GM20431 (cell line): ENCODE results near the gene LPP.

Experiments
- in situ Hi-C: fragments of 300-500 bp; cut with MseI, MboI; formaldehyde crosslinking; loops from one replicate; pipeline ENCODE4 v1.15.0; 2020; ENCODE audit warnings: low sequenced_read_pairs; ENCODE audit not compliant: unreplicated experiment

LPP gene

DNA sequence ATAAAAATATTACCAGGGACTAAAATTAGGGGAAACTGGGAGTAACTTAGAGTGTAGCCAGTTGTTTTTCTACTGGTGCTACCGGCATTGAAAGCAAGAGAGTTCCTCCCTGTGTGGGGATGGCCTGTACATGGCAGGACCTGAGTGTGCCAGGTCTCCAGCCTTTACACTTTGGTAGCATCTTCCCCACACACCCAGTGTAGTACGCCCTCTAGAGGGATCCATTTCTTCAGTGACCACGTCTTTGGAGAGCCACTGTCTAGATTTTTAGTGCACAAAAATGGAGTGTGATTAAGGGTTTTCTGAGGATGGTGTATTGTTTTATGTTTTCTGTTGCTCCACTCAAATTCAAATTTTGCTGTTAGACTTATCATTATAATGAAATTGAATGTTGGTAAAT is 510.8 kb downstream of the LPP start:
- in situ Hi-C loops = no loop called here

DNA sequence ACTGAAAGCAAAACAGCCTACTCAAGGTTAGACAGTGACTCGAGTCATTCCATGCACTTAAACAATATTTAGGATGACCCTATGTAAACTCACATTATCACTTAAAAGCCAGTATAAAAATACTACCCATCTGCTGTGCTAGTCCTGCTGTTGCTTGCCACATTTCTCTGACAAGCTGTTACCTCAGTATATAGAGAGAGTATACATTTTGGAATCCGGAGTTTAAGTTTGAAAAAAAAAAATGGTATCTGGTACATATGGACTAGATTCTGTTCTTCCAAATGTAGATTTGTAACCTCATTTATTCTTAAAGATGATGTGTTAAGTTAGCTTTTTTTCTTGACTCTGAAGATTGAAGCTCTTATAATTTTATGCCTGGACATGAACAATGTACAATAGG is 514.0 kb downstream of the LPP start:
- in situ Hi-C loops = no loop called here

DNA sequence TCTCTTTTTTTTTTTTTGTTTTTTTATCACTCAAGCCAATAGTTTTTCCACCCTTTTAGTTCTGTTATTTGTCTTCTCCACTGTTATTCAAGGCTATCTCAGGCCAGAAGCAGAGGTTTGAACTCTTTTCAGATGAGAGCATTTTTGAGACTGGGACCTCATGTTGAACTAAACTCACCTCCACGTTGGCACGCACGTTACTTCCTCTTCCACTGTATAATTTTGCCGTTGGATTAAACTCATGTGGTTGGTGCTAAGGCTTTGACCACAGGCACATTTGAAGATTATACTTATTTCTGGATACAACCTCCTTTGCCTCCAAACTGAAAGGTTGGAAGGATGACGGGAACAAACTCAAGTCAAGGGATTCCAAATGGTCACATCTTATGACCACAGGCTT is 516.5 kb downstream of the LPP start:
- in situ Hi-C loops = no loop called here

DNA sequence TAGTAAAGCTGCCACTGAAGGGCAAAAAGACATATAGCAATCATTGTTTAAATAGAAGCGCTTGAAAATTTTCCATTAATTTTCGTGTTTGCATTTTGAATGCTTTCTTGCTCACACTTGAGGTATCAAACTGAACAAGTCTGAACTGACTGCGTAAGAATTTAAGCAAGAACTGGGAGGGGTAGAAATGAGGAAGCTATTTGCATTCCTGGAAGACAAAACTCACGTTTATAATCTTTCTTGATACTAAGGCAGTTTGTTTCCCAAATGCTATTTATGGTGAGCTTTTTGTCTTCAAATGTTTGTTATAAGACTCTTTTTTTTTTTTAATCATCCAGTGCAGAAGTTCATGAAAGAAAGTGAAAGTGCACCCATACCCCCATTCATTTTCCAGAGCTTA is 518.0 kb downstream of the LPP start:
- in situ Hi-C loops = no loop called here

DNA sequence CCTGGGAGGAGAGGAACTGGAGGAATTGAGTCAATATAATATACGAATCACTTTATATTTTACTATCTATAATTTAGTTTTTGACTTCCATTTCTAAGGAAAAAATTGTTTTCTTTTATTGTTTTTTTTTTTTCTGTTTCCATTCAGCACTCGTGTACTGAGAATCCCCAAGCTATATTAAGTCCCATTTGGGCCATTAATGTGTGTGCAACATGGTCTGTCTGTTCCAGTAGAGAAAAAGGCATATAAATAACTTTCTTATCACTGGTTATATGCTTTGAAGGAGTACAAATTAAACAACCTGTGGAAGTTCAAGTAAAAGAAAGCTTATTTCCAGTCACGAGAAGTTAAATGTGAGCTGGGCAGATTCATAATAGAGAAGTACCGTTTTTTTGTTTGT is 518.9 kb downstream of the LPP start:
- in situ Hi-C loops = no loop called here

DNA sequence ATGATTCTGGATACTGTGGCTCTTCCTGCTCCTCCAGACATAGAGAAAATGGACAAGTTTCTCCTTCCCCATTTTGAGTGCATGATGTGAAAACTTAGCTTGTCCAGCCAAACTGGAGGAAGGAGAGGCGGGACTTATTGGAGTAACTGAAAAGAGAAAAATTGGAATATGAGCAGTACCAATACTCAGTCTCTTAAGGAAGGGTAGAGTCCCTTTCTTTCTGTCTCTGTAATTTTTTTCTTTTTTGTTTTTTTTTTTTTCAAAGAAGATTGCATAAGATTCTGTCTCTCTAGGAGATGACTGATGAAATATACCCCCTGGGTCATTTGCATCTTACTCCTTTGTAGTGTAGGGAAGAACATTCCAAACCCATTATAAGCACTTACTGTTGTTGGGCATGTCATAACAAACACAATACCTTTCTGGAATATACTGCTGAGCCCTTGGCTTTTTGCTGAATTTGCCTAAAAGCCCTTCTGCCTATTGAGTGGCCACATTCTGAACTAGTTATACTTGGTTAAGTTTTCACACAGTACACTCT is 519.8 kb downstream of the LPP start:
- in situ Hi-C loops = no loop called here

DNA sequence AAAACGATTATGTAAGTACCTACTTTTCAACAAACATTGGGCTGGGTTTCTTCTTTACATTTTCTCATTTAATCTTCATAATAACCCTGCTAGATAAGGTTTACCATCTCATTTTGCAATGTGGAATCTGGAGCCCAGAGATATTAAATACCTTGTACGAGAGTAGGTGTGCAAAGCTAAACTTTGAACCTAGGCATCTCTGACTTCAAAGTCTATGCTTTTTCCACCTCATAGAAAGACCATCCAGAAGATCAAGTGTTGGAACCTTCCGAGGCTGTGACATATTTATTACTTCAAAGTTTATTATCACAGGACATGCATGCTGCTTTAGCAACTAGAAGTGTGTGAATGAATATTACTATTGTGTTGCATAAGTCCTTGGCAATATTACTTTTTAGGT is 520.6 kb downstream of the LPP start:
- in situ Hi-C loops = no loop called here

DNA sequence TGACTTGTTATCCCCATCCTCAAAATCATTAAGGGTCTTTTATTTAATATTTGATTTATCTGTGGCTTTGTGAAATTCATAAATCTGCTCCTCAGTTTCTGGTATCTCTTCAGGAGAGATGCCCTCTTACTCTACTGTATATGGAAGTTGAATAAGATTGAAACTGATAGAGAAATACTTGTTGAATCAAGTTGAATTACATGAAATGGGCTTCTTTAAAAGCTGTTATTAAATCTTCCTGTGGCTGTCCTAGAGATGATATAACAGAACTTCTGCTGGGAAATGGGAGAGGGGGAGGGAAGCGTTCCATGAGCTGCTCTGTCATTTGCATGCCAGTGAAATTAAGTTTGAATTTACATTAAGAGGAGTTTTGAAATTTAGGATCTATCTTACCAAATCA is 523.4 kb downstream of the LPP start:
- in situ Hi-C loops = no loop called here

DNA sequence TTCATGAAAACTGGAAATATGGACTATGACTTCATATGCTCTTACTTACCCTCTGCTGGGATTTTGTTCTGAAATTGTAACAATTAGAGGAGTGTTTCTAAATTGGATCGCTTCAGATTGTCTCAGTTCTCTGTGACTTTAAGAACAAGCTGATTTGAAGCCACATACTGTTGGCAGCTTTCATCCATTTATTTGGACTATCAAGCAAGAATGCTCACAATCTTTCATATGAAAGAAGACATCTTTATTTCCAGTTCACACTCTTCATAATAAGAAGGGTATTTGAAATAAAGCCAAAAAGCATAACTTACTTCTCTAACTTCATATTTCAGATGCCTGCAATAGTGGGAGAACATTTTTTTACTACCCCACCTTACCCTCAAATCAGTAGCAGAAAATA is 526.2 kb downstream of the LPP start:
- in situ Hi-C loops = no loop called here

DNA sequence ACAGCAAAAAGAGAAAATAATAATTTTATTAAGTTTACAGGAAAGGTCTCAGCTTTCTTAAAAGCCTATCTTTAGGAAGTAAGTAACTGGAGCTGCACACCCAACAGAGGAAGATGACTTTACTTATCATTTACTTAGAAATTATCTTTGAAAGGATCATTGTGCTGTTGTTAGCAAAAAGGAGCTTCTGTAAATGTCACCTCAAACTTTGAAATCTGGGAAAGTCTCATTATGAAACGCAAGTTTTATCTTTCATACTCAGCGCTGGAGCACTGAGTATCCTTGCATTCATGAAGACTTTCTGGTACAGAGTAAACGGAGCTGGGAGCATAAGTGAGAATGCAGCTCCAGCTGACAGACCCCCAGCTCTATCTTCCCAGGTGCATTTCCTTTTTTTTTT is 526.6 kb downstream of the LPP start:
- in situ Hi-C loops = no loop called here

DNA sequence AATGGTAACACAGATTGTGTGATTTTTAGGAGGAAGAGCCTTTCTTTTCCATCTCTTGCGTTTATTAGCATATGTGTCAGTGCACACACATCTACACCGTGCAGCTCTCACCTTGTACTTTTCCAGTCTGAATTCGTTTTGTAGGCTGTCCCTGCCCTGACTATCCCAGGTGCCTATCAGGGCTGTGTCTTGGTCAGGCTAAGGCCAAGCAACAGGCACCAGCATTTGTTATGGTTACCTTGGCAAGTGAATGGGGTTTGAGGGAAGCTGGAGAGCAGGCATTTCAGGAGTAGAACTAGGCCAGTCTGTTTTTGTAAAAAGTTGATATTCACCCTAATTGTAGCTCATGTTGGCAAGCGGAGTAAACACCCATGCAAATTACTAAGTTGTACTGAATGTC is 528.4 kb downstream of the LPP start:
- in situ Hi-C loops = no loop called here

DNA sequence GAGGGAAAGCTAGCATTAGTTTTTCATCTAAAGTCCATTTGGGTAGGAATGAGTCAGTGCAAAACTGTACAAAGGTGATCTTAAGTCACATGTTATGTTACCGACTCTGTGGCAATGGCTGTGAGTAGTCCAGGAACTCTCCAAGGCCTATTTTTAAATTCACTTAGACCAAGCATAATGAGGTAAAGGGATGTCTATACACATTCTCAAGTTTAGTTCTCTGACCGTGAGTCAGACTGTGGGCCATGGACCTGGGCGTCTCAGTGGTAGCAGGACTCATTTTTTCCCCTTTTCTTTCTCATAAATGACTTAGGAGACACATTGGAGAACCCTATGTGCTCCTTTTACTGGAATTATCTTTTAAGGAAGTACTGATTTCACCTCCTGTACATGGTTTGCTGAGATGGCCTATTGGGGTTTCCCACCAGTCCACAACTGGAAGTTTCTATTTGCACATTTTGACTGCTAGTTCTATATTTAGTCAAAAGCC is 529.1 kb downstream of the LPP start:
- in situ Hi-C loops = no loop called here

DNA sequence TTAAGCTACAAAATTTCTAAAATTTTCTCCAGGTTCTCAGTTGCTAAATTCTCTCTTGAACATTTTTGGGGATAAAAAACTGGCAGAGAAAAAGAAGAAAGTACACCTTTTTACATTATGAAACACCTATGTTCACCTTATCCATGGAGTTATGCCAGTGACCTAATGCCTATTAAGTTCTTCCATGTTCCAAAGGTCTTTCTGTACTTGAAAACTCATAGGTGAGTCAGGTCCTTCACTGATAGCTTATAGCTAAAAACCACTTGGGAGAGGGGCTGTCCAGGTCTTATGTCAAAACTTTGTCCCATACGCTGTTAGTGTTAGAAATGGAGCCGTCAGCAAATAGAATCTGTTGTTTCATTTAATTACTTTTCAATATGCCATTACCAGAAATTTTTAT is 530.3 kb downstream of the LPP start:
- in situ Hi-C loops = no loop called here

DNA sequence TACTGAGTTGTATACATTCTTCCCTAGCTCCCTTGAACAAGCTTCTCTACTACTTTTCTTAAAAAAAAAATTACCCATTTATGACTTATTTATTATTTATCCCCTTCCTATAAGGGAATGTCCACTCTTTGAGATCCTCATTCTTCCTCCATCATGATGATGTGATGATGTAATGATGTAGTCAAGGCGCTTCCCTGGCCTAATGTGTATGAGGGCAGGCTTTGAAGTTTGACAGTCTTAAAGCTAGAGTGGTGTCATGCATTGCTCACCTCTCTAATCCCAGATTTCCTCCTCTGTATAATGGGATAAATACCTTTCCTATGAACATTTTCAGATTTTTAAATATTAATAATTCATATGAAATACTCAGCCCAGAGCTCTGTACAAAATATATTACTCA is 531.8 kb downstream of the LPP start:
- in situ Hi-C loops = no loop called here

DNA sequence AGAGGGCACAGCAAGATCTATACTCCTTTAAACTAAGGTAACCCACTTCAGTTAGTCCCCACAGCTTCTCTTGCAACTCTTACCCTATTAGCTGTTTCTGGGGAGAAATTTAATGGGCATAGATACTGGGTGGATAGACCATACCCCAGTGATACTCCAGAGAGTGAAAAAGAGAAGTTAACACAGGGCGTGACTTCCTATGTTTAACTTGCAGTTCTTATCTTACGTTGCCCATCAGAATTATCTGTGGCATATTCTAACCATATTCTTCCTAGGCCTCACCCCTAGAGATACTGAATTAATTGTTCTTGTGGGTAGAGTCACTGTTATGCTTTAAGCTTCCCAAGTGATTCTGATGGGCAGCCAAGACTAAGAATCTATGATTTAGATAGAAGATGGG is 532.4 kb downstream of the LPP start:
- in situ Hi-C loops = no loop called here

DNA sequence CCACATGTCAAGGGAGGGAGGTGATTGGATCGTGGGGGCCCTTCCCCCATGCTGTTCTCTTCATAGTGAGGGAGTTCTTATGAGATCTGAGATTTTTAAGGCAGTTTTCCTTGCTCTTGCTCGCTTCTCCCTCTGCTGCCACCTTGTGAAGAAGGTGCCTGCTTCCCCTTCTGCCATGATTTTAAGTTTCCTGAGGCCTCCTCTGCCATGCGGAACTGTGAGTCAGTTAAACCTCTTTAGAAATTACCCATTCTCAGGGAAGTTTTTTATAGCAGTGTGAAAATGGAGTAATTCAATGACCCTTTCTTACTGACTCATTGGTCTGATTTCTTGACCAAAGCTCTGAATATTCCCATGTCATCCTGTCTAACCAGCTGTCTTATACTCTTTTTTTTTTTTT is 533.4 kb downstream of the LPP start:
- in situ Hi-C loops = no loop called here

DNA sequence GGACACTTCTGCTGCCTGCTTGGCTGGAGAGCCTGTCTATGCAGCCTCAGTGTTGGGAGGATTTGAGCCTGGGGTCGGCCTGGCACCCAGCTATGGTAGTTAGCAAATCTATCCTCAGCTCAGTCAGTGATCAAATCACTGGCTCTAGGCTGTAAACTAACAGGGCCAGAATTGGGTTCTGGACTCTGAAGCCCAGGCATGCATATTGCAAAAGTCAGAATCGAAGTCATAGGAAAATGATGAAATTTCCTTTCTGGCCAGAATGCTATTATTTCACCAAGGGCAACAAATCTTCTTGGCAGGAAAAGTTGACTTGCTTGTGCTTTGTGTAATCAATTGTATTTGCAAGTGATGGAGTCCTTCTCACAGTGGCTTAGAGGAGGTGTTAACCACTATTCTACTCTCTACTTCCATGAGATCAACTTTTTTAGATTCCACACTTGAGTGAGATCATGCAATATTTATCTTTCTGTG is 535.2 kb downstream of the LPP start:
- in situ Hi-C loops = no loop called here

DNA sequence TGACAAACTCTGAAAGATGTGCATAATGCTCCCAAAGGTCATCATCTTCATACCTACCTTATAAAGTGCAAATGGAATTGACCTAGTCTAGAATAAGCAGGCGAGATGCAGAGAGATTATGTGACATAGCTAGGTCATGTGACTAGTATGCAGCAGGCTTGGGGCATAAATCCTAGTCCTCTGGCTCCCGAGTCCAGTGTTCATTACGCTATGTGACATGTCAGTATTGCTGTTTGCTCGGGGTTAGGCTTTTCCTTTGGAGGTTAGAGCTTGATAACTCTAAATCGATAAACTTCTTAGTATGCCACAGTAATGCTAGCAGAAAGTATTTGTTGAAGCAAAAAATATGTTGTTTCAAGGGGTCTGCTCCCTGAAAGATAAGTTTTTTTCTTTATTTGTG is 536.1 kb downstream of the LPP start:
- in situ Hi-C loops = no loop called here

DNA sequence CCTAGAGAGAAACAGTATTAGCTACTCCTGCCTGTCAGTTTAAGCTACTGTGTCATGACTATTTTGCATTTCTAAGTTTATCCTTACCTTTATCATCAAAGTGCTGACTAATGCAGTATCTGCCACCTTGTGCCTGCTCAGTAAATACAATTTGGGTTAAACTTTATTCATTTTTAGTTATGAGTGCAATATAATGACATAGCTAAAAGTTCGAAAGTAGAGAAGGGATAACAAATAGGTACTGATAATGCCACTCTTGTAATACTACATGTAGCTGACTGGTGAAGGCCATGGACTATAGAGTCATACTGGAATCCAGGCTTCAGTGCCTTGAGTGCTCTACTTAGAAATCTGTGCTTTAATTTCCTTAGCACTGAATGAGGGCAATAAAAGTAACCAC is 537.0 kb downstream of the LPP start:
- in situ Hi-C loops = no loop called here

DNA sequence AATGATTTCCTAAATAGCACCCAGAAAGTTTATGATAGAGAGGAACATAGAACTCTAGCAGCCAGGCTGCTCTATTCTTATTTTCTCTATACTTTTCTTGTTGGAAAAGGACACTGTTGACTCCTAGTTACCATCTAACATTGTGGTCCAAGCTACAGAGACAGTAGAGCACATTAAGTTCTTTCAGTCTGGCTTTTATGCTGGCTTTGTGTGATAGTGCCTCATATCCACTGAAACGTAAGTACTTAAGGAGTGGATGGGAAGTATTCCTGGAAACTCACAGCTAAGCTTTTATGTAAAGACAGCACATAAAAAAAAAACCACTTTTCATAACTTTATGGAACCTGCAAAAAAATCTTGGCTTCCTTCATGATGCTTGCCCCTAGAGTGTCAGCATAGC is 537.7 kb downstream of the LPP start:
- in situ Hi-C loops = no loop called here

DNA sequence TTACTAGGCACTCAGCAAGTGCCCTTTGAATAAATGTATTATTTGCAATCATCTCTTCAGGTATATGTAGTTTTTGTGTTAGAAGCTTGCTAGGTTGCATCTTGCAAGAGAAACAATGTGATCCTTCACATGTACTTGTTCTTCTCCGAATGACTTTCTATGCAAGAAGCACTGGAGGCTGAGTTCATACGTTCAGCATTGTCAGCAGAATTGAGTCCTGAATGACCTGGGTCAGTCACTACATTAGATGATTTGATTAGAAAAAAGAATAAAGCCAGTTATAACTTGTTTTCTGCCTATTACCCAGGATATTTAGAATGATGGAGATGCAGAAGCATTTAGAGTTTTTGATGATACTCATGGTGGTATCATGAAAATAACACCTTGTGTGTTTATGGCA is 538.7 kb downstream of the LPP start:
- in situ Hi-C loops = no loop called here

DNA sequence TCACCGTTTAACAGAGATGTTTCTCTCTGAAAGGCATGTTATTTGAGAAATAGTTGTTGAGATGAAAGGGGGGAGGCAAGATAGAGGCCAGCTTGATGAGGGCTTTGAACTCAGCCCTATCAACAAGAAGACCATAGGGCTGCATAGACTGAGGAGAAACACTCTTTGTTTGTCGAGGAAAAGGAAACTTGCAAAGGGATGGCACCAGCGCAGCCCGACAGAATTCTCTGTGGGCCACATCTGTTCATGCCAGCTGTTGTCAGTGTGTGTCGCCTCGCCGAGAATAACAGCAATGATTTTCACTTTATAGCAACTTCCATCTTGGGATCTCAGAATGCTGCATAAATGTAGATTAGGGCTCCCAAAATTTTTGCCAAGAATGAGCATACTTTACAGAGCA is 539.5 kb downstream of the LPP start:
- in situ Hi-C loops = no loop called here

DNA sequence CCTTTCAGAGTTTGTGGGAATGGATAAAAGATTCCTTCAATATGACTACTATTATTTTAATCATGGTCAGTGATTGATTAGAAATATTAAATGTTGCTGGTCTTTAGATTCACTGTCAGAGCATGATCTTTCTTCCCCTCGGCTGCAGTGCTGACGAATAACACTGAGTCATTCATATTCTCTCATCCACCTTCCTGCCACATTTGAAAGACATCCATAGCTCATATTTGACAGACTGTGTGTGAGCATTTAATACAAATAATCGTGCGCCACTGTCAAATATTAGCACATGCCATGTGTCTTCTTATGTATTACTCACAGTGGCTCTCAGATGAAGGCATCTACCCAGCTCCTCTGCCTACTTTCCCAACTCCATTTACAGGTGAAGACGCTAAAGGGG is 541.3 kb downstream of the LPP start:
- in situ Hi-C loops = no loop called here
